ENCODE measurements around the gene DDX10.

DDX10 gene

DNA sequence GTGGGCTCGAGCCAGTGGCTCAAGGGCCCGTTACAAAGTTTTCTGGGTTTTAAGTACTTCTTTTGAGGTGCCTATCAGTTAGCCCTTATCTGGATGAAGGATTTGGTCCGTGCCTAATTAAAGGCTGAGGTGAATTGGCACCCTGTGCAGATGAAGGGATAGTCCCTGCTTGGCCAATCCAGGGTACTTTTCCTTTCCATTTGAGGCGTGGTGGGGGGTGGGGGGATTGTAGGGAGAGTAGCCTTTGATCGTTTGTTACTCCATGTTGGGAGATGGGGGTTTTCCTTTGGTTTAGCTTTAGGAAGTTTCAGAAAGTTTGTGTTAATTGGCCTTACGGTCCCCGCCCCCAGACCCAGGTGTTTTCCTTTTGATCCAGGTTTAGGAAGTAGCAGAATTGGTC, 170.8 kb downstream of the DDX10 start:
- DNase-seq = no peak

DNA sequence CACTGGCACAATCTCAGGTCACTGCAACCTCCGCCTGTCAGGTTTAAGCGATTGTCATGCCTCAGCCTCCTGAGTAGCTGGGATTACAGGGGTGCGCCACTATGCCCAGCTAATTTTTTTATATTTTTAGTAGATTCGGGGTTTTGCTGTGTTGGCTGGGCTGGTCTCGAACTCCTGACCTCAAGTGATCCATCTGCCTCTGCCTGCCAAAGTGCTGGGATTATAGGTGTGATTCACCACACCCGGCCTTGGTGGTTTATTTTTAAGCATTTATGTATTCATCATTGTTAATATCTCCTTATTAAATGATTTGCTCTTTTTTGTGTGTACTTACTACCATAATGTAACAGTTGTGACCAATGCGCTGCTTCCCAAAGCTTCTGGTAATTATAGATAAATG, 171.7 kb downstream of the DDX10 start:
- no peak for DNase-seq

DNA sequence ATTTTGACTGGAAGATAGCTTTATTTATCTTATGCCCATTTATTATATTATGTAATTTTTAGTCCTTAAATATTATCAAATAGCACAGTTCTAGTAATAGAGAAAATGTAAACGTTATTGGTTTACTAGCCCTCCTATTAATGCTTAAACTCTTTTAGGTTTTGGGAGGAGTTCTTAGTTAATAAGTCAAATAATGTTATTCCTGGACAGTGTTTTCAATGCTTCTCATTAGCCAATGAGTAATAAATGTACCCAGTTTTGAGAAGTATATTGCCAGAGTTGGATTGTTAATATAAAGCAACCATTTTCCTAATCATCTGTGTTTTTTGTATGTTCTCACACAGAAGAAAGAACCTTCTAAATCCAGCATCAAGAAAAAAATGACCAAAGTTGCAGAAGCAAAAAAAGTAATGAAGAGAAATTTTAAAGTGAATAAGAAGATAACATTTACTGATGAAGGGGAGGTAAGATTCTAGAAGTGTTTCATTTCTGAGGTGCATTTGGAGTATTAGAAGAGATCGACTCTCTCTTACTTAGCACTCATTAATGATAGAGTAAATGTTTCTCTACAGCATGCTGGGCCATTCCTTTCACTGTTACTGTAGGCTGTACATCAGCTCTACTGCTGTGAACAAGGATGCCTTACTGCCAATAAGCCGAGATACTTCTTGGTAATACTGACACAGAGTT, 173.4 kb downstream of the DDX10 start:
- DNase-seq = no peak

DNA sequence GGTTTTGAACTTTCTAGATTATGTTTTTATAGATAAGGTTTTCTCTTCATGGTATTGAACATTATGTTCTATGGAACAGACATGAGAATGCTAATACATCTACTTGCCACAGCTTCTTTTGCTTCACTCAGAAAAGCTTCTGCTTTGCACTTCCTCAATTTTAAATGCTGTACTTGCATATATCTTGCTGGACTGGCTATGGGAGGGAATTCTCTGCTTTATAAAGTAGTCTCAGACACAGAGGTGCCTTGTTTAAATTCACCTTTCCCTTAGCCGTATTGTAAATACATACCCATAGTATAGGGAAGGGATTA, 173.9 kb downstream of the DDX10 start:
- no peak for DNase-seq

DNA sequence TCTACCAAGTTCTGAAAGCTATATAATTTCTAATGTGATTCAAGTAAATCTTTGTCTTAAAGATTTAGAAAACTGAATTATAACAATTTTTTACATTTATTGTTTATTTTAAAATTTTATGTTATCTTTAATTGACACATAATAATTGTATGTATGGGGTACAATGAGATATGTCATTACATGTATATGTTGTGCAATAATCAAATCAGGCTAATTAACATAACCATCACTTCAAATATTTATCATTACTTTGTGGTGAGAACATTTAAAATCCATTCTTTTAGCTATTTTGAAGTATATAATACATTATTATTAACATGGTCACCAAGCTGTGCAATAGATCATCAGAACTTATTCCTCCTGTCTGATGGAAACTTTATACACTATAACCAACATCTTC, 181.1 kb downstream of the DDX10 start:
- DNase-seq = no peak

DNA sequence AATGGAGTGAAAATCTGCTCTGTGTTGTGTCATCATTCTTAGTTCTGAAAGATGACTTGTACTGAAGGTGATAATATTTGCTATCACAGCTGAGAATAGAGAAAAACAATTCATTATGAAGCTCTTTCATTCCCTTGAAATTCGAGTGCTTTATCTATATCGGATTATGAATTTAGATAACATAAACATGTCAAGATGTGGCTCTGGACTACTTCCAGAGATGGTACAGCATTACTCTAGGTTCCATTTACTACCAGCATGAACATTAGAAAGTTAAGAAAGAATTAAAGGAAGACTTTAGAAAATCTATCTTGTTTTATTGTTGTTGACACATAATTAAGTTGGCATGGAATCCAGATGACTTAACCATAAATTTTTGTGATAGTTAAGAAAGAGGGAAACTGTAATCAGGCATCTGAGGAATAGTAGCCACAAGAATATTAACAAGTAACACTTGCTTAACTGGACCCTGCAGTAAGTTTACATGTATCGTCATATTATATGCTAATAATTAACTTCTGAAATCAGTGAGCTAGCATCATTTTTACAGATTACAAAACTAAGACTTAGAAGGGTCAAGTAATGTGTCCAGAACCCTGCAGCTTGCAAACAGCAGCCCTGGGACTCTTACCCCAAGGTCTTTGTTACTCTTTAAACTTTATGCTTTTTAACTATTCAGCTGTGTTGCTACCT, 182.6 kb downstream of the DDX10 start:
- DNase-seq = no peak

DNA sequence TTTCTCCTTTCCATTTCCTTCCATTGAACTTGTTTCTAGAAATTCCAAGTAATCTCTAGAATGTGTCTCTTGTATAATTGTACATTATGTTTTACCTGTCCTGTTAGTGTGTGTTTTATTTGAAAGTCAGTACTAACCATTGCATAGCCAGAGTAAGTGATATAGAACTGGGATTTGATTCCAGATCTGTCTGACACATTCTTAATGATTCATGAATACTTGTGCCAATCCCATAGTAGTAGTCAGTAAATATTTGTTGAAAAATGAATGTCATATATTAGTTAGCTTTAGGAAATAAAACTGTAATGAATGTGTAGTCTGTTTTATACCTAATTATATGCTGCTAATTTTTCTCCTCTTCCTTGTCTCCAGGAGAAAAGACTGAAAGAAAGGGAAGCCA, 186.9 kb downstream of the DDX10 start:
- no peak for DNase-seq

DNA sequence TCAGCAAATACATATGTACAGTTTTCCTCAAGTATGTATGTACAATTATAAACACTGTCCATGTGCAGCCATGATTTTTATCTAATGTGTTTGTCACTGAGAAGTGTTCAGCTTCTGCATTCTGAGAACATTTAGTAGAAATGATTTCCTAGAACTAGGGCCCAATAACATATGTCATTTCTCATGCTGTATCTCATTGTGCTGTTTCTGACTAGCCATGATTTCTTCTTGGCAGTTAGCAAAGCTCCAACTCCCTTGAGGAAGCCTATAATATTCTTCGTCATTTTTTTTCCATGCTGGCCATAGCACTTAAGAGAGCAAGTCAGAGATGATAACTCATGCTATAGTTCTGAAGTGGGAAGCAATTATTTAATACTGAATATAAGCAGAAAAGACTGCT, 187.8 kb downstream of the DDX10 start:
- DNase-seq = no peak

DNA sequence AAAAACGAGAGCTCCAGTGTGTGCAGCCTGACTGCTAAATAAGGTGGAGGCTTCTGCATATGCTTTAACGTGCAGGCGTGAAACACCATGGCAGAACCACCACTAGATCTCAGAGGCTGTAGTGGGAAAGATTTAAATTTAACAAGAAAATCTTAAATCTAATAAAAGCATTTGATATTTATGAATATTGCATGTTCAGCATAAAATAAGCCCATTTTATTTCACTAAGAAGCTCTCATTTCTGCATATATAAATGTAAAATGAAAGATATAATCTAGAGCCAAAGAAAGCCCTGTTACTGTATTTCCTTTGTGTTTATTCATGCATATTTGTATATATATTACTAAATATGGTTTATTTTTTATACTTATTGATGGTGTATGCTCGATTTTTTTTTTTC, 188.3 kb downstream of the DDX10 start:
- DNase-seq = no peak

DNA sequence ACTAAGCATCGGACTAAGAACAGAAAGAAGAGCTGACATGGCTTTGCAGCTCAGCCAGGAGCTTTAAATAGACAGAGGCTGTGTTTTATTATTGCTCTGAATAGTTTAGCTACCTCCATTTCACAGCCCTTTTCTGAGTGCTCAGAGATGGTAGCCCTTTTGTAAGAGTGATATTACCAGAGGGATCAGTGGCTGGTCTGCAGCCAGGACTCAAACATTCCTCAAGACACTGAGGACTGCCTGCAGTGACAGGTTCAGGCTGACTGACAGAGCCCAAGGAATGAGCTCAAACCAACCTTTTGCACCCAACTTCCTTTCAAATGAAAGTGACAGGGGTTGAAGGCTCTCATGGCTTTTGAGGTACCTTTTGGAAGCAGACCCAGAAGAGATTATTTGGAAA, 189.0 kb downstream of the DDX10 start:
- DNase-seq = no peak

DNA sequence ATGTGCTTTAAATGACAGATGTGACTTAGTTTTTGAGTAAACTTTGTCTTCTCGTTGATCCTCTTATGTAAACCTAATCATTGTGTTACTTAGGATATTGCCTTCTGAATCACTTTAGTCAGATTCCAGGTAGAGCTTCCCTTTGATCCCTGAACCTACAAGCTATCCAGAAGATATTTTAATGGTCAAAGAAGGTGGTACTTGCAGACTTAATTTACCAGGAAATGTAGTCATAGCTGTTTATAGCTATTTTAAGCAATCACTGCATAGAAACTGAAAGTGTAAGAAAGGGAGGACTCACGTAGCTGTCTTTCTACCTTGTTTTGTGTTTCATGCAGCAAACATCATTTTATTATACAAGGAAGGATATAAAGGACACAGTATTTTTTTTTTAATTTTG, 189.5 kb downstream of the DDX10 start:
- DNase-seq = no peak

DNA sequence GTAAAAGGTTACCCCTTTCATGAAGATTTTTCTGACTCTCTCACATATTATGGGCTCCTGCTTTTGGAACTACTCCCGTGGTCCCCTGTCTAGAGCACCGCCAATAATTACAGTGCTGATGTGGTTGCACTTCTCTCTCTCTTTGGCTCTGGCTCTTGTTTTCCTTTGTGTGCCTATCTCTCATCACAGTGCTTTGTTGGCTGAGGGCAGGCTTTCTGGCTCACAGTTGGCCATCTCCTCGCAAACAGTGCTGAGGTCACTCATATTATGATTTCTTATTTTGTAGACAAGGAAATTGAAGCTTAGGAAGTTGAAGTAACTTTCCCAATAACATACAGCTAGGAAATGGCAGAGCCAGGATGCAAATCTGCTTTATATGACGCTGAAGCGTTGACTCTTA, 192.5 kb downstream of the DDX10 start:
- no peak for DNase-seq

DNA sequence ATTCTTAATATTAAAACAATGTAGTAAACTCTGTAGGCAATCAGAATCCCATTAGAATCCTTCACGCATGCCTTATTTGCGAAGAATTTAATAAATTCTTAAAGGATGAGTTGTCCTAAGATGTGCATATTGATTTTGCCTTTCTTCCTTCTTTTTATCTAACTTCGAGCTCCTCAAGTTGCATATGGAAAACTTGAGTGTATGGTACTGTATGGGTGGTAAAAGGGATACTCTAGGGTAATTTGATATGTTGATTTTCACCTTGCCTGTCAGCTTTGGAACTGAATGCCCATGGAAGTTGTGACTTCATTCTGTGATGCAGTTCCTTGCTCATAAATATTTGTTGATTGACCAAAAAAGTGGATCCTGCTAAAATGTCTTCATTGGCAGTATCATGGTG, 193.8 kb downstream of the DDX10 start:
- no peak for DNase-seq

DNA sequence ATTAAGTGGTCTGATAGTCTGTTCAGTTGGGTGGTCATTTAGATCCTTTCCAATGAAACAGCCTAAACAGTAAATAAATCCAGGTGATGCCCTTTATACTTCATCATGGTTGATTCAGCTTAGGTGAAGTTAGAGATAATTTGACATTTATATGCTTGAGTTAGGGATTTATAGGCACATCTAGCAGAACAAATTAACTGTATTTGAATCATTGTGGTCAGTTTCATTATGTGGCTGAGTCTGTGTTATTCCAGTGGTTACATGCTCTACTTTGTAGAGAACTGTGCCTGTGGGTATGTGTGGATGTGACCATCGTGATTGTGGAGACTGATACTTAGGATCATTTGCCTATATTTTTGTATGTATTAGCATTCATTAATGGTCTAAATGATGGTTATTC, 194.6 kb downstream of the DDX10 start:
- no peak for DNase-seq

DNA sequence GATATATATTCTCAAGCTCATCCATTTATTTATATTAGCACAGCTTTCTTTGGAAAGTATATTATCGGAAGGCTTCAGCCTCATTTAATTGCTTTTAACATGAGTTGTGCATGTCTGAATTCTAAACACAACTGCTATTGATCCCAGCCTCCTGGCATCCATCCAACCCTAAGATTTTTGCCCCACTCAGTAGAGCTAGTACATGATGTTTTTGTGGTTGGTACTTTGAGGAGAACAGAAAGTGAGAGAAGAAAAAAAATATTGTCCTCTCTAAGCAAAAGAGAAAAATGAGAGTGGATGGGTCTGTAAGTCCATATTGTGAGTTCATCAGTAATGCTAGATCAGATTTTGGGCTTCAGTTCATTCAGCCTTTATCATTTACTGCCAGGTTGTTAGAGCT, 198.7 kb downstream of the DDX10 start:
- no peak for DNase-seq

DNA sequence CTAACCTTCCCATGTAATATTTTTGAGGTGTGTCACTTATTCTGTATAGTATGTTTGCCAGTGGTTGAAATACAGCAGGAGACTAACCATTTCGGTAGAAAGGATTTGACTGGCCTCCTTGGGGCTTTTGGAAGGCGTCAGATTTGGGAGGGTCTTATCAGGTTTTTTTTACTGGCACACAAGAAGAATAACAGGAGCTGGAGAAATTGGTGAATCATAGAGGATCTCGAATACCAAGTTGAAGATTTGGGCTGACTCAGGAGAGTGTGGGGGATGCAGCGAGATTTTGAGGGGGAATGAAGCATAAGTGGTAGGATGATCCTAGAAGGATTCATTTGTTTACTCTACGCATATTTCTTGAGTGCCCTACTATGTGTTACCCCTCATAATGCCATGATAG, 200.5 kb downstream of the DDX10 start:
- no peak for DNase-seq

DNA sequence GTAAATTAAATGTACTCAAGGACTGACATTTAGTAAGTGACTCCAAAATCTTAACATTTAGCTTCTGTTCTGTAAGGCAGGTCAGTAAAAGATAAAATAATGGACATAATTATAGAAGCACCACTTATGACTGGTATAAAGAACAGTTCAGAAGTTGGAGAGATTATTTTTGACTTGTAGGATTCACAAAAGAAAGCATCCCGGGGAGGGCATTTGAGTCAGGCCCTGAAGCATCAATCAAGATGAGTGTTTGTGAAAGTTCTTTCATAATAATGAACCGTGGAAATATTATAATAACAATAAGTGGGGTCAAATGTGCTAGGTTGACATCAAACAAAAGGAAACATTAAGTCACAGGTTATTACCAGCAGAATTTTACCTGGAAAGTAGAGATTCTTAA, 201.9 kb downstream of the DDX10 start:
- DNase-seq = no peak

DNA sequence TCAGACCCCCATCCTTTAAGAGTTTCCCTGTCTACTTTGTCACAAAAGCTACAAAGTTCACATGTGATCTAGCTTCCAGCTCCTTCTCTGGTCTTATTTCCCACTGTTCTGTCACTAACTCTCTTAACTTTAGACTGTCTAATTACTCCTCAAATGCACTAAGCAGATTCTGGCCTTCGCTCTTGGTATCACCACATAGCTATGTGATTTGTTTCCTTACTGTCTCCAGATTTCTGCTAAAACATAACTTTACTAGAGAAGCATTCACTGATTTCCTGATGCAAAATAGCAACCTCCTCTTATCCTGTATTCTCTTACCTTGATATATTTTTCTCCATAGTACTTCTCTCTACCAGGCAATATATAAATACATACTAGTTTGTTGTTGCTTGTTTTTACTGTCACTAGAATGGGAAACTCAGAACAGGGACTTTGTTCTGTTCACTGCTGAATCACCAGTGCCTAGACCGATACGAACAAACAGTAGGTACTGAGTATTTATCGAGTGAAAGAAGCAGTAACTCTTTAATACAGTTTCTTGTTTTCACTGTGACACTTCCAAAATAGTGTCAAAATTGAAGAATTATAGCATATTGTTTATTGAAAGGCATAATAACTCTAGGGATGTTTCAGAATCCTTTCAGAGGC, 205.6 kb downstream of the DDX10 start:
- DNase-seq = no peak

DNA sequence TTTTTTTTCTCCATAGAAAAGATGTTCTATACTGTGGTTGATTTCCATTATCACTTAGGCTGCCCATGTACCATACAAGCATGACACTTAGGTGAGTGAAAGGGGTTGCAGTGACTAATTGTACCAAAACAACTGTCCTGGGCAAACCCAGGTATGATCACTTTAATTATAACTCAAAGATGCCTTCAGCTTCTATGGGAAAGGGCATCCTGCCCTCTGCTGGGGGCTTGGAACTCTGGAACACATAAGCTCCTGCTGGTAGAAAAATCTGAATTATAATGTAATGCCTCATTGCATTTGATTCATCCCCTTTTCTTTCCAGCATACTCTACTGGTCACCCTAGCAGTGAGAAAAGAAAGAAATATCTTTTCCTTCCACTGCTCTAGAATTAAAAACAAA, 206.3 kb downstream of the DDX10 start:
- DNase-seq = no peak

DNA sequence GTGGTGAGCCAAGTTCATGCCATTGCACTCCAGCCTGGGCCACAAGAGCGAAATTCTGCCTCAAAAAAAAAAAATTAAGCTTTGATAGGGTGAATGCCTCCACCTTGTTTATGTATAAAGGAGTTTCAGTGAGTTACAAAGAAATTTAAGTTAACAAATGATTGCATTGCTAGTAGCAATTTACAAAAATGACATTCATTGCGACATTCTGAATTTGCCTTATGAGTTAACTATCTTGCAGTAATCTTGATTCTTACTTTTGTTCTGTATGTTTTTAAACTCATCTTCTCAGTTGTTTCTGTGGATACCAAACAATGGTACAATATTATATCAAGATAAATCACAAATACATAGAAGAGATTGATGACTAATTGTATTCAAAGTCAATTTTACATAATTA, 207.0 kb downstream of the DDX10 start:
- no peak for DNase-seq

DNA sequence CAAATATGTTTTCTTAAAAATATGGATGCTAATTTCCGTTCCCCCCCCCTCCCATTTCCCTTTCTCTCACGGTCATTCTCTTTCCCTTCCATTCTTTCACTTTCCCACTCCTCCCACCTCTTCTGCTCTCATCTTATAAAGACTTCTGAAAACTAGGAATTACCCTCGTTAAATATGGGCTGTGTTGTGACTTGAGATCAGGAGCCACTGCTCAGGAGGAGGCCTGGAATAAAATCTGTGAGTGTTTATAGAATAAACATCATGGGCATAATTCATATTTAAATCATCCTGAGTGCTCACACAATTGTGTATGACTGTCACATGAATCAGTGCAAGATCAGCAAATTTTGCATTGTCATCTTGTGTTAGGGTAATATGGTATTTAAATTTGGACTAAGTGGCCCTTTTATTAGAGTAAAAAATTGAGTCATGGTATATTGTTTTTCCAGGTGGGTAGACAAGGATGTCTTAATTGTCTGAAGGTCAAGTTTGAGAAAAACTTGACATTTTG, 208.0 kb downstream of the DDX10 start:
- no peak for DNase-seq

DNA sequence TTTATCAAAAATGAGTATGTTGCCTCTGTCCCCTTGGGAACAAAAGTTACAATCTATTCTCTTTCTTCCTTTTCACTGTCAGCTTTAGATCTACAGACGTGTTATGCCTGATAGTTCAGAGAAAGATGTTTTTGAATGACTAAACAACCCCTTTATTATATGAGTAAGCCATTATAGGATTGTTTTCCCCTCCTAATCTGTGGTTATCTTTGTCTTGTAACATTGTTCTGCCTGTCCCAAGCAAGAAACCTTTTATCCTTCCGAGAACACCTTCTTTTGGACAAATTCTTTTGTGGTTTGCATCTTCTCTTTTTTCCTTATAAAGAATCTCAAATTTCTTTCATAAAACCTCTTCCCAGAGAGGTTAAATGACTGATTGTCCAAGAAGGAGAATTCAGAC, 208.4 kb downstream of the DDX10 start:
- DNase-seq = no peak

DNA sequence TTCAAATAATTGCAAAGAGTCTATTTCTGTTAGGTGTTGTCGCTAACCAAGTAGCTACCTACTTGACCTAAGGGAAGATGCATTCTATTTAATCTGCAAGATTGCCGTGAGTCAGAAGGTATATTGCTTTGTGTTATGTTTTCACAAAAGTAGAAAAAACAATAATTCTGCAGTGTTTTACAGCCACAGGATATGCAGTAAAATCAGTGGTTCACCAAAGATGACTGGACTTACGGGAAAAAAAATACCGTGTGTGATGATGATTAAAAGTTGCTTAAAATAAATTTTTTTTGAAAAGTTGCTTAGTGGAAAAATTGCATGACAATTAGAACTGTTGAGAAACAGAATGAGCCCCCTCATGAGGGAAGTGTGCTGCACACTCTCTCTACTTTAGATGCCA, 209.1 kb downstream of the DDX10 start:
- no peak for DNase-seq

DNA sequence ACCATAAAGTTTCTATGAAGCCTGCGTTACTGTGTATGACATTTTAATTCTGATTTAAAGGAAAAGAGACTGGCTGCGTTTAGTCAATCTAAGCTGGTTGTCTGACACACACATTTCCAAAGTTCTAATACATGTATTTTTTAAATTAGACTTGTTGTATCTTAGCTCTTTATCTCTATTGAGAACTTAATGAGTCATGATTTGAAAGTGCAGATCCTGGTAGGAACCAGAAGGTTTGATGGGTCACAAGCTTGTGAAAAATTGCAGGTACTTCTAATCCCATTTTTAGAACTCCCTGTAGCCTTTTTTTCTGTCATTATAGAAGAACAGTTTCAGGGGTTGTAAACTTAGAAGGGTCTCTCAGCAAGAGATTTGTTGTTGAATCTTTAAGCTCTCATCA, 210.3 kb downstream of the DDX10 start:
- no peak for DNase-seq

DNA sequence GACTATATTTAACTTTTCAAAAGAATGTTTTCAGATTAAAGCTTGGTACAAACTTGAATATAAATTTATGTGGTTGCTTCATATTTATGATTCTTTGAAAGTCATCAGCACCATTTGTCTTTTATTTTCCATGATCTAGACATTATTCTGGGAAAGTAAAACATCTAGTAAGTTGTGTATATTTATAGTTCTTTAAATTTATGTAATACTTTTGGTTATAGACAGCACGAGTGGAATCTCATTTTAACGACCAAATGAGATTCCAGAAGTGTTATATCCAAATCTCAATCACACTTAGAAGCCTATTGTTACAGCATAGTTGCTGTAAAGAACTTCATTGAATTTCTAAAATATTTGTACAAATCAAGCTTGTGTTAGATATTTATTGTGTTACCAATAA, 212.3 kb downstream of the DDX10 start:
- DNase-seq = no peak

All from NCI-H1436 (cell line).